ENCODE measurements around the gene PARD6G.
"Not testable (repeated sequence)": the region's sequence is repeated elsewhere in the genome, so short reads cannot be mapped to it uniquely, and the experiment has no call there.

PARD6G gene

DNA sequence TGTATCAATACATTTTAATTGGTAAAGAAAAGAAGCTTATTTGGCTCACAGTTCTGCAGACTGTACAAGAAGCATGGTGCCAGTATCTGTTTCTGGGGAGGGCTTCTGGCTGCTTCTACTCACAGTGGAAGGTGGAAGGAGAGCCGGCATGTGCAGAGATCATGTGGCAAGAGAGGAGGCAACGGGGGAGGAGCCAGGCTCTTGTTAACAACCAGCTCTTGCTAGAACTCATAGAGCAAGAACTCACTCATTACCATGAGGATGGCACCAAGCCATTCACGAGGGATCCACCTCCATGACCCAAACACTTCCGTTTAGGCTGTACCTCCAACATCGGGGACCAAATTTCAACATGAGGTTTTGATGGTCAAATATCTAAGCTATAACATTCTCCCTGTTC lies 7.5 kb downstream of the PARD6G start:
- no peak for TF ChIP-seq CTCF (IDR thresholded peaks at IDR 0.05; ENCODE audit: low read depth, low read length)
- H3K4me3 ChIP-seq (ENCODE audit: low read depth, low read length) = no peak overlapping the region

- no peak overlapping the region for H3K4me3 ChIP-seq (ENCODE audit: low read depth, low read length)
- no peak for TF ChIP-seq CTCF (IDR thresholded peaks at IDR 0.05; ENCODE audit: low read depth, low read length)
These were observed 8.6 kb downstream of the PARD6G start for GRCh38 chr18:80238651-80239260.

GRCh38 chr18:80237519-80237918 lies 9.8 kb downstream of the PARD6G start:
- not testable (repeated sequence) for H3K4me3 ChIP-seq (ENCODE audit: low read depth, low read length)

- TF ChIP-seq CTCF (IDR thresholded peaks at IDR 0.05; ENCODE audit: low read depth, low read length) = no peak
- no peak overlapping the region for H3K4me3 ChIP-seq (ENCODE audit: low read depth, low read length)
These were observed 12.9 kb downstream of the PARD6G start for GRCh38 chr18:80234398-80234797.

- H3K4me3 ChIP-seq (ENCODE audit: low read depth, low read length) = no peak overlapping the region
- TF ChIP-seq CTCF (IDR thresholded peaks at IDR 0.05; ENCODE audit: low read depth, low read length) = no peak
These were observed 13.4 kb downstream of the PARD6G start for GRCh38 chr18:80233899-80234298.

DNA sequence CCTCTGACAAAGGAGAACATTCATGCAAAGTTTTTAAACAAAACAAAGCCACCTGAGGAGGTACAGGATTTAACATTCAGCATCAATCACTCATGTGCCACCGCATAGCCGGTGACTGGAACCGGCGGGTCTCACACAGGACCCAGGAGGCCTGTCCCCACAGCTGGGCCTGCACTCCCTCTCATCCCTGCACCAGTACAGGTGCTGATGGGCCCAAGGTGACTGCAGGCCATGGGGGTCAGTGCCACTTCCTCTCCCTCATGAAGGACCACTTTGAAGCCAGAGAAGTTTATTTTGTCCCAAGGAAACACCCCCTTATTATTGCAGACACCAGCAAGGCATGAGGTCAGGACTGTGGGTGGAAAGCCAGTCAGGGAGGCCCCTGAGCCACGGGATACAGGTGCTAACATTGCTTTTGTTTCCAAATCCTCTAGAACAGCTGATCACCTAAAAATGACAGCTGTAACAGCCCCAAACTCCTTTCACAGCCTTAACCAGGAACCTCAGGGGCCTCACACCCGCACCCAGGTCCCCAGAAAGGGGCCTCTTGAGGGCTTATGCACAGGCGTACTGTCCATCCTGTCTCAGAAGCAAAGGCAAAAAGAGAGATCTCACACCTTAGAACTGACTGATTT lies 14.0 kb downstream of the PARD6G start:
- no peak overlapping the region for H3K4me3 ChIP-seq (ENCODE audit: low read depth, low read length)

GRCh38 chr18:80232710-80233109 lies 14.6 kb downstream of the PARD6G start:
- TF ChIP-seq CTCF (IDR thresholded peaks at IDR 0.05; ENCODE audit: low read depth, low read length) = no peak

More for the DNA sequence above, 14.0 kb downstream of the PARD6G start:
- no peak for TF ChIP-seq CTCF (IDR thresholded peaks at IDR 0.05; ENCODE audit: low read depth, low read length)

GRCh38 chr18:80232030-80232429 lies 15.3 kb downstream of the PARD6G start:
- TF ChIP-seq CTCF (IDR thresholded peaks at IDR 0.05; ENCODE audit: low read depth, low read length) = no peak
- no peak overlapping the region for H3K4me3 ChIP-seq (ENCODE audit: low read depth, low read length)

More at GRCh38 chr18:80232710-80233109, 14.6 kb downstream of the PARD6G start:
- H3K4me3 ChIP-seq (ENCODE audit: low read depth, low read length) = no peak overlapping the region
